Measurements from ENCODE around the gene IP6K3. TPM values are rescaled to one million over a fixed set of nuclear protein-coding genes. Genes with fewer than 3 reads are reported as not detected.

IP6K3 gene
- total and polyA plus RNA-seq, 2 donors (not counting 1 experiment from before 2014, with no cell fraction given): not detected

GRCh38 chr6:33779290-33779689 lies 32.6 kb upstream of the IP6K3 start:
- Histone ChIP-seq H3K79me2 (ENCODE audit: control insufficient read depth, insufficient read depth, low read length) (peaks cover 40% of the 10 kb centered on the region), H2AFZ (ENCODE audit: insufficient read depth, low read depth, low read length, poor library complexity, severe bottlenecking) (no peak overlapping the region), H4K20me1 (ENCODE audit: control insufficient read depth, insufficient read depth, low read length, poor library complexity, severe bottlenecking) (peaks cover 79% of the 10 kb centered on the region), H3K4me3 (ENCODE audit: control extremely low read depth in 1 of 5, extremely low read depth in 1 of 5, insufficient read depth in 1 of 5, low read depth in 2 of 5, low read length in 4 of 5) (no peak overlapping the region), H3K4me2 (replicated peaks; ENCODE audit: low read depth, low read length, poor library complexity, severe bottlenecking) (no peak overlapping the region), H3K9ac (ENCODE audit: low read length) (no peak overlapping the region), H3K9me3 (ENCODE audit: control extremely low read depth in 1 of 3, control insufficient read depth in 2 of 3, insufficient read depth in 1 of 3, low read length in 2 of 3) (no peaks in the 10 kb centered on the region), H3K4me1 (ENCODE audit: control insufficient read depth in 2 of 2, insufficient read depth in 2 of 2, low read length in 2 of 2) (no peaks in the 10 kb centered on the region), H3K36me3 (replicated peaks in 1 of 2; ENCODE audit: control extremely low read depth in 1 of 2, control insufficient read depth in 1 of 2, extremely low read depth in 1 of 2, insufficient read depth in 2 of 2, low read length in 1 of 2) (peaks cover 7 to 95% of the 10 kb centered on the region in 2 experiments), H3K27me3 (replicated peaks in 1 of 4; ENCODE audit: control extremely low read depth in 1 of 4, control insufficient read depth in 3 of 4, insufficient read depth in 4 of 4, low read length in 3 of 4) (no peaks in the 10 kb centered on the region), H3K27ac (ENCODE audit: low read length in 2 of 2) (no peak overlapping the region)
- WGBS (ENCODE audit: insufficient coverage): 100% methylated on average over 3 of the region's 7 CpGs
- intact Hi-C loops (cut with micrococcal nuclease): no loop called here
- TF ChIP-seq EZH2 (IDR thresholded peaks at IDR 0.05; ENCODE audit: borderline replicate concordance, insufficient read depth, low read depth, low read length, poor library complexity, severe bottlenecking): no peak
- TF ChIP-seq CTCF (IDR thresholded peaks at IDR 0.05): no peak
- Mint-ChIP-seq H3K9me3 (ENCODE audit: insufficient read depth) (no peaks in the 10 kb centered on the region), H3K27me3 (no peaks in the 10 kb centered on the region), H3K4me3 (no peak overlapping the region), H3K4me1 (peaks cover 5% of the 10 kb centered on the region), H3K27ac (no peak overlapping the region)
- DNase-seq (no peak), ATAC-seq (ENCODE audit: low read depth) (no peak)
- POLR2A ChIA-PET: no interaction called here
- CTCF ChIA-PET: interaction anchor here (0.9 to 4.5 kb wide), 5 partner anchors 8 to 248 kb away, joined by 3 to 34 read pairs (median 3); partner anchors contain the start of gene LEMD2

- H2AFZ ChIP-seq (ENCODE audit: insufficient read depth, low read depth, low read length, poor library complexity, severe bottlenecking): no peak overlapping the region
- DNase-seq (no peak), ATAC-seq (ENCODE audit: low read depth) (no peak)
- Mint-ChIP-seq H3K4me1 (no peaks in the 10 kb centered on the region), H3K9me3 (ENCODE audit: insufficient read depth) (no peaks in the 10 kb centered on the region), H3K4me3 (no peak overlapping the region), H3K27me3 (no peaks in the 10 kb centered on the region), H3K27ac (no peak overlapping the region)
- H3K4me3 ChIP-seq (ENCODE audit: control extremely low read depth in 1 of 5, extremely low read depth in 1 of 5, insufficient read depth in 1 of 5, low read depth in 2 of 5, low read length in 4 of 5): no peak overlapping the region
- 93% methylated on average over 12 of the region's 12 CpGs for WGBS (ENCODE audit: insufficient coverage)
- peaks cover 7 to 90% of the 10 kb centered on the region in 2 experiments for H3K36me3 ChIP-seq (replicated peaks in 1 of 2; ENCODE audit: control extremely low read depth in 1 of 2, control insufficient read depth in 1 of 2, extremely low read depth in 1 of 2, insufficient read depth in 2 of 2, low read length in 1 of 2)
- no peak overlapping the region for H3K4me2 ChIP-seq (replicated peaks; ENCODE audit: low read depth, low read length, poor library complexity, severe bottlenecking)
- H3K27ac ChIP-seq (ENCODE audit: low read length in 2 of 2): no peak overlapping the region
- H3K9ac ChIP-seq (ENCODE audit: low read length): no peak overlapping the region
- POLR2A ChIA-PET: no interaction called here
- peaks cover 33% of the 10 kb centered on the region for H3K79me2 ChIP-seq (ENCODE audit: control insufficient read depth, insufficient read depth, low read length)
- CTCF ChIA-PET: interaction anchor here (1.4 to 4.5 kb wide), 3 partner anchors 7 to 35 kb away, joined by 7 to 34 read pairs (median 9); no protein-coding TSS in a partner anchor
- intact Hi-C loops (cut with micrococcal nuclease): no loop called here
- peaks cover 73% of the 10 kb centered on the region for H4K20me1 ChIP-seq (ENCODE audit: control insufficient read depth, insufficient read depth, low read length, poor library complexity, severe bottlenecking)
- no peaks in the 10 kb centered on the region for H3K4me1 ChIP-seq (ENCODE audit: control insufficient read depth in 2 of 2, insufficient read depth in 2 of 2, low read length in 2 of 2)
- no peaks in the 10 kb centered on the region for H3K27me3 ChIP-seq (replicated peaks in 1 of 4; ENCODE audit: control extremely low read depth in 1 of 4, control insufficient read depth in 3 of 4, insufficient read depth in 4 of 4, low read length in 3 of 4)
- TF ChIP-seq EZH2 (IDR thresholded peaks at IDR 0.05; ENCODE audit: borderline replicate concordance, insufficient read depth, low read depth, low read length, poor library complexity, severe bottlenecking): no peak
- no peaks in the 10 kb centered on the region for H3K9me3 ChIP-seq (ENCODE audit: control extremely low read depth in 1 of 3, control insufficient read depth in 2 of 3, insufficient read depth in 1 of 3, low read length in 2 of 3)
These were observed 31.9 kb upstream of the IP6K3 start for GRCh38 chr6:33778444-33779121.
